NCI-H774 (cell line): Measurements from ENCODE around the gene PDE3B.
"Not testable (repeated sequence)": the region's sequence is repeated elsewhere in the genome, so short reads cannot be mapped to it uniquely, and the experiment has no call there.

Experiments used
- DNase-seq: peaks from one replicate; lab custom pipeline; 2025; lab: John Stamatoyannopoulos, UW

Gene PDE3B

GRCh38 chr11:14812757-14813156, 169.2 kb downstream of the PDE3B start:
- DNase-seq = no peak

GRCh38 chr11:14813516-14813915, 169.9 kb downstream of the PDE3B start:
- no peak for DNase-seq

- no peak for DNase-seq
Observed at GRCh38 chr11:14818779-14819178, 175.2 kb downstream of the PDE3B start.

- no peak for DNase-seq
Observed at GRCh38 chr11:14819596-14819995, 176.0 kb downstream of the PDE3B start.

- DNase-seq = no peak
Observed at GRCh38 chr11:14821031-14821430, 177.4 kb downstream of the PDE3B start.

- no peak for DNase-seq
Observed at GRCh38 chr11:14826600-14826999, 183.0 kb downstream of the PDE3B start.

GRCh38 chr11:14835496-14836492, 192.2 kb downstream of the PDE3B start:
- DNase-seq = no peak

- no peak for DNase-seq
Observed at GRCh38 chr11:14842002-14842401, 198.4 kb downstream of the PDE3B start.

GRCh38 chr11:14852571-14853177, 209.1 kb downstream of the PDE3B start:
- no peak for DNase-seq

- DNase-seq = no peak
Observed at GRCh38 chr11:14854057-14854456, 210.5 kb downstream of the PDE3B start.

- DNase-seq = no peak
Observed at GRCh38 chr11:14855890-14856289, 212.3 kb downstream of the PDE3B start.

GRCh38 chr11:14857621-14858020, 214.0 kb downstream of the PDE3B start:
- no peak for DNase-seq

GRCh38 chr11:14858404-14858803, 214.8 kb downstream of the PDE3B start:
- DNase-seq = no peak

- DNase-seq = no peak
Observed at GRCh38 chr11:14860511-14860910, 216.9 kb downstream of the PDE3B start.

- DNase-seq = no peak
Observed at GRCh38 chr11:14861680-14862079, 218.1 kb downstream of the PDE3B start.

- DNase-seq = not testable (repeated sequence)
Observed at GRCh38 chr11:14863775-14864174, 220.2 kb downstream of the PDE3B start.

GRCh38 chr11:14872032-14872431, 228.4 kb downstream of the PDE3B start:
- no peak for DNase-seq

GRCh38 chr11:14873632-14874031, 230.0 kb downstream of the PDE3B start:
- no peak for DNase-seq

- DNase-seq = no peak
Observed at GRCh38 chr11:14875163-14875562, 231.6 kb downstream of the PDE3B start.

- no peak for DNase-seq
Observed at GRCh38 chr11:14881576-14882193, 238.1 kb downstream of the PDE3B start.

GRCh38 chr11:14882196-14882595, 238.6 kb downstream of the PDE3B start:
- no peak for DNase-seq

GRCh38 chr11:14883683-14884082, 240.1 kb downstream of the PDE3B start:
- DNase-seq = not testable (repeated sequence)
